ENCODE results near the gene RTBDN. TPM values are rescaled to one million over a fixed set of nuclear protein-coding genes. Genes with fewer than 3 reads are reported as not detected.

The RTBDN gene
- total RNA-seq (2014; rRNA removed; shearing (Covaris generic)) (3.3 and 4.1 TPM in 2 replicates), polyA plus RNA-seq (2016; fragmentation: Nextera tagmentation; extraction: Ambion mirVana) (4.4 and 4.6 TPM in 2 replicates)
- long read RNA-seq, partial matches to known transcripts, result 0 of 1 reads
- long read RNA-seq, other reads (novel, unspliced or antisense), result 0 of 1 reads

- Mint-ChIP-seq H3K27me3 (ENCODE audit: insufficient read depth, low read depth, poor library complexity) (peaks cover 32% of the 10 kb centered on the region), H3K36me3 (ENCODE audit: low read depth) (no peaks in the 10 kb centered on the region; the same call in 2 of the 3 replicates), H3K4me1 (peaks cover 35% of the 10 kb centered on the region), H3K9me3 (no peaks in the 10 kb centered on the region), H3K27ac (no peak within 1 kb of the TSS), H3K4me3 (peak within 1 kb of the TSS; percentile 75)
- TF ChIP-seq POLR2AphosphoS5 (IDR thresholded peaks at IDR 0.05; ENCODE audit: low read depth) (0 out of 2 replicates have a peak, but pooled peaks have one; percentile 5), ETS1 (IDR thresholded peaks at IDR 0.05) (no peak), ZNF114 (CRISPR knock-in tag; IDR thresholded peaks at IDR 0.05) (no peak), STAT1 (IDR thresholded peaks at IDR 0.05; ENCODE audit: unreplicated experiment) (no peak), CTCF (conservative IDR thresholded peaks at IDR 0.05; ENCODE audit: low read depth in 2 of 2) (no peak), EZH2 (IDR thresholded peaks at IDR 0.05; ENCODE audit: low read depth, unreplicated experiment) (no peak), ZNF462 (CRISPR knock-in tag; IDR thresholded peaks at IDR 0.05) (no peak), EZH2phosphoT487 (IDR thresholded peaks at IDR 0.05; ENCODE audit: unreplicated experiment) (no peak)
- ATAC-seq, result no peak; the same call in 2 of the 3 replicates
- H3K79me2 ChIP-seq (replicated peaks; ENCODE audit: insufficient read depth), result peaks cover 2% of the 10 kb centered on the region; the same call in 1 of the 2 replicates
- H3K4me3 ChIP-seq, result peak within 1 kb of the TSS; percentile 77
- H3K4me2 ChIP-seq, result peak within 1 kb of the TSS; percentile 90
- H3F3A ChIP-seq (replicated peaks; ENCODE audit: low read depth), result peaks cover 50% of the 10 kb centered on the region
- H2AFZ ChIP-seq, result peak within 1 kb of the TSS; percentile 83
- H3K9me2 ChIP-seq (ENCODE audit: insufficient read depth), result no peaks in the 10 kb centered on the region
- DNase-seq (ENCODE audit: low spot score), result peak; percentile 71
- peaks cover 31% of the 10 kb centered on the region for H3K4me1 ChIP-seq (ENCODE audit: insufficient read depth)
- H3K27ac ChIP-seq (ENCODE audit: low read depth), result 0 out of 2 replicates have a peak within 1 kb of the TSS, but pooled peaks have one; percentile 50
- H3K36me3 ChIP-seq (ENCODE audit: insufficient read depth), result no peaks in the 10 kb centered on the region
- peaks cover 11% of the 10 kb centered on the region; the same call in 1 of the 2 replicates for H4K20me1 ChIP-seq (replicated peaks; ENCODE audit: insufficient read depth)
- H3K27me3 ChIP-seq (ENCODE audit: insufficient read depth), result peaks cover 14% of the 10 kb centered on the region
Measured at GRCh38 chr19:12834566-12834943, at the start of gene RTBDN. RTBDN (minus strand) TSS chr19:12834579; CDS start chr19:12829979, 4,600 bp downstream.

Measured in GM23338 (cell line).